ENCODE results near the gene DPY30. TPM values are rescaled to one million over a fixed set of nuclear protein-coding genes. Genes with fewer than 3 reads are reported as not detected.
"Not testable (repeated sequence)": the region's sequence is repeated elsewhere in the genome, so short reads cannot be mapped to it uniquely, and the experiment has no call there.

Gene DPY30
- total RNA-seq, 1 donor from 2014 or later, result 49.4 TPM

DNA sequence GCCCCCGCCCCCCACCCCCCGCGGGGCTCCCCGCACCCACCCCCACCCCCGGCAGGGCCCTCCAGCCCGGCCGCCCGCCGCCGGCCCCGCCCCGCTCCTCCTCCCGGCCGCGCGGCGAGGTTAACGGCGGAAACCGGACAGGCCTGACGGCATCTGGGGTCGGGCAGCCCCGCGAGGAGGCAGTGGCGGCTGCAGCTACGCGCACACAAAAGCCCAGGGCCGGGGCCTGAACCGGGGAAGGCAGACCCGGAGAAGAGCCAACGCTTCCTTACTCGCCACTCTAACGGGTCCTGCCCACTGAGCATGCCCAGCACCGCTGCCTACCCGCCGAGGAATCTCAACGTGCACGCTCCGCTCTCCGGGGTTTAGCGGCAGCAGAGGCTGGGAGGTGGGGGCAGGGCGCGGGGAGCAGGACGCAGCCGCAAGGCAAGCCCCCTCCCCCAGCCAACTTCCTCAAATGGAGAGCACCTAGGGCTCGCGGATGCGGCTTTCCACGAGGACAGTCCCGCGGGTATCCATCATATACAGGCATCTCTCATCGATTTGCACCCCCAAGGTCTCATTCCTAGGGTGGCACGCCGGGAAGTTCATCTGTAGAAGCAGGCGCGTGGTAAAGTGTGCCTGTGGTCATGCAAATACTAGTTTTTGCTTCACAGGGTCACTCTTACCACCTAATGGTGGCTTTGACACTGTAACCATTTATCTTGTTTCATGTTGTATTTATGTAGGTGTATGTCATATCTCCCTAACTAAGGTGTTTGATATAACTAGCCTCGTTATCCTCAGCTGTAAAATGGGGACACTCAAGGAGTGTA is 28.7 kb downstream of the DPY30 start, which contains the start of gene MEMO1:
Gene MEMO1 (minus strand): TSS at position 339 of the 815 bp plus-strand sequence. CDS start 761 bp downstream, outside the sequence.
- DNase-seq (ENCODE audit: low spot score in 2 of 2), result peak; percentile 76 to 96
- TF ChIP-seq, protein P1, sequence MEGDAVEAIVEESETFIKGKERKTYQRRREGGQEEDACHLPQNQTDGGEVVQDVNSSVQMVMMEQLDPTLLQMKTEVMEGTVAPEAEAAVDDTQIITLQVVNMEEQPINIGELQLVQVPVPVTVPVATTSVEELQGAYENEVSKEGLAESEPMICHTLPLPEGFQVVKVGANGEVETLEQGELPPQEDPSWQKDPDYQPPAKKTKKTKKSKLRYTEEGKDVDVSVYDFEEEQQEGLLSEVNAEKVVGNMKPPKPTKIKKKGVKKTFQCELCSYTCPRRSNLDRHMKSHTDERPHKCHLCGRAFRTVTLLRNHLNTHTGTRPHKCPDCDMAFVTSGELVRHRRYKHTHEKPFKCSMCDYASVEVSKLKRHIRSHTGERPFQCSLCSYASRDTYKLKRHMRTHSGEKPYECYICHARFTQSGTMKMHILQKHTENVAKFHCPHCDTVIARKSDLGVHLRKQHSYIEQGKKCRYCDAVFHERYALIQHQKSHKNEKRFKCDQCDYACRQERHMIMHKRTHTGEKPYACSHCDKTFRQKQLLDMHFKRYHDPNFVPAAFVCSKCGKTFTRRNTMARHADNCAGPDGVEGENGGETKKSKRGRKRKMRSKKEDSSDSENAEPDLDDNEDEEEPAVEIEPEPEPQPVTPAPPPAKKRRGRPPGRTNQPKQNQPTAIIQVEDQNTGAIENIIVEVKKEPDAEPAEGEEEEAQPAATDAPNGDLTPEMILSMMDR (IDR thresholded peaks at IDR 0.05), result peak in 1 of 3 experiments; percentile 9
- Histone ChIP-seq H3K27me3 (no peaks in the 10 kb centered on the region), H3K4me3 (peak within 1 kb of the TSS; percentile 70 to 89), H3K36me3 (peaks cover 0 to 3% of the 10 kb centered on the region in 2 donors), H3K9me3 (no peaks in the 10 kb centered on the region), H3K4me1 (peaks cover 3 to 23% of the 10 kb centered on the region in 2 donors), H3K27ac (peak within 1 kb of the TSS; percentile 86 to 98)
- intact Hi-C loops (cut with DNase I), result loop anchor here (1.0 to 2.0 kb wide), 3 partner anchors 28 to 154 kb away; partner anchors contain the start of genes DPY30, SLC30A6 and SPAST

DNA sequence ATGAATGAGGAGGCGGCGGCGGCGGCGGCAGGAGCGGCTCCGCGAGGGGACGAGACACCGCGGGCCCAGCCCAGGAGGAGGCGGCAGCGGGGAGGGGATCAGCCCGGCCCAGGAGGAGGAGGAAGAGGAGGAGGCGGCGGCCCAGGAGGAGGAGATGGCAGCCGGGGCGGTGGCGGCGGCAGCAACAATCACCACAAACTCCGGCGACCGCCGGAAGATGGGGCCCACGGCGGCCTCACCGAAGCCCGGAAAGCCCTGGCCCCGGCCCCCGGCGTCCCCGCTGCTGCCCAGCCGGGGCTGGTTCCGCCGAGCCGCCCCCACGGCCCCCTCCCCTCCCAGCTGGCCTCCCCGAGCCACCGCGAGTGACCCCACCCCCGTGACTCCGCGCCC is 29.3 kb downstream of the DPY30 start:
- peak overlapping the region; percentile 86 to 98 for H3K27ac ChIP-seq
- peak in 1 of 2 donors; percentile 75 for DNase-seq (ENCODE audit: low spot score in 2 of 2)
- not testable (repeated sequence) for H3K36me3 ChIP-seq, H3K27me3 ChIP-seq, H3K9me3 ChIP-seq
- peaks cover 3 to 23% of the 10 kb centered on the region in 2 donors for H3K4me1 ChIP-seq
- peak overlapping the region; percentile 70 to 89 for H3K4me3 ChIP-seq
- intact Hi-C loops (cut with DNase I), result loop anchor here (2.0 kb wide), 2 partner anchors 29 to 155 kb away; partner anchors contain the start of genes DPY30 and SLC30A6

DNA sequence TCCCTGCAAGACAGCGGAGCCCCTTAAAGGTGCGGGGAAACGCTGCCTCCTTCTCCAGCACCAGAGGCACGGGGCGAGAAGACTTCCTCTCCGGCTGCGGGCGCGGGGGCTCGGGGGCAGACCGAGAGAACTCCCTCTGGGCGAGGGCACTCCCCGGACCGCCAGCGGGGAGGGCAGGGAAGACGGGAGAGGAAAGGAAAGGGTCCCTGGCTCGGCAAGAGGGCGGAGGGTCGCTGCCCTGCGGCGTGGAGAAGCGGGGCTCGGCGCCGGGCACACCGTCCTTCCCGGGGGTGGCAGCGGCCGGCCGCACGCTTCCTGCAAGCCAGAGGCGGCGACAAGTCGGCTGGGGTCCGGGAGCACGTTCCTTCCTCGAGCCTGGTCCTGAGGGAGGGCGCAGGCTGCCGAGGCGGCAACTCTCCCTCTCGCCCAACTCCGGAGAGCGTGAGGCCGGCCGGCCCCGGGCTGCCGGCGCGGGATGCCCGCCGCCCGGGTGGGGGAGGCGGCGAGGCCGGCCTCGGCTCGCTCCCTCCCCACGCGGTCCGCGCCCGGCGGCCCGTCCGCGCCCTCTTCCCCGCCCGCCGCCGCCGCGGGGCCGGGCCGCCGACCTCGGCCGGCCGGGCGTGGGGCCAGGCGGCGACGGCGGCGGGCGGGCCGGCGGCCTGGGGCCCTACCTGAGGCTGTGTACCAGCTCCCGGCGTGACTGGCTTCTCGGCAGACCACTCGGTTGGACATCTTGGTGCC is 29.9 kb downstream of the DPY30 start:
- Histone ChIP-seq H3K4me1 (peaks cover 3 to 23% of the 10 kb centered on the region in 2 donors), H3K4me3 (peak overlapping the region; percentile 70 to 89), H3K36me3 (peaks cover 0 to 3% of the 10 kb centered on the region in 2 donors), H3K27ac (peak overlapping the region; percentile 86 to 98), H3K27me3 (no peaks in the 10 kb centered on the region), H3K9me3 (no peaks in the 10 kb centered on the region)
- intact Hi-C loops (cut with DNase I), result loop anchor here (2.0 kb wide), 2 partner anchors 29 to 155 kb away; partner anchors contain the start of genes DPY30 and SLC30A6
- TF ChIP-seq, protein P1 (IDR thresholded peaks at IDR 0.05), result no peak
- DNase-seq (ENCODE audit: low spot score in 2 of 2), result peak in 1 of 2 donors; percentile 68

DNA sequence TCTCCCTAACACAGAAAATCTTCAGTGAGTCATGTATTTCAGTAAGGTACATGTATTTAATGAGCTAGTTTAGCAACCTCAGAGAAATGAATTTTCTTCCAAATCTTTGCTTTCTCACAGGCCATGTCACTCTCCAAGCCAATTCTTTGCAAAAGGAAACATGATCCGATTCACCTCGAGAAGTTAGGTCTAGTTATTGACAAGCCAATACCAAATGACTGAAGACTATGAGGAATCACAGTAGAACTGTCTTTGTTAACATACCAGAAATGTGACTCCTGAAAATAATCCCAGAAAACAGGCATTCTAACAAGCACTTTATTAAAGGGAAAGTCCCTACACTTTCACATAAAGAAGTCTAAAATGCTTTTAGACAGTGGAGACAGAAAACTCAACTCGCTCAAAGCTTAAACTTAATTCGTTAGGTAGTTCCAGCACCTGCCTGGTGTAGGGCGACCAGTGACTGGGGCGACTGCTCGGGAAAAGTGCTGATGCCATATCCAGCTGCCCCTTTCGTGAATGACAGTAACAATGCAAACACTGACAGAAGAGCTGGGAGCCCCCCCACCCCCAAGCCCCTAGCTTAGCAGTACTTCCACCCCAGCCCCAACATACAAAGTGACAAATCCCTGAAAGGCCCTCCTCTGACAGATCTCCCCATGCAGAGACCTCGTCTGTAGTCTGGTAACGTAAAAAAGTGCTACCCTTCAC is 30.6 kb downstream of the DPY30 start:
- Histone ChIP-seq H3K27me3 (no peaks in the 10 kb centered on the region), H3K4me1 (peaks cover 3 to 23% of the 10 kb centered on the region in 2 donors), H3K27ac (peak overlapping the region; percentile 83 to 98), H3K4me3 (peak overlapping the region; percentile 70 to 89), H3K9me3 (no peaks in the 10 kb centered on the region), H3K36me3 (no peaks in the 10 kb centered on the region)
- intact Hi-C loops (cut with DNase I), result no loop called here
- TF ChIP-seq, protein P1 (IDR thresholded peaks at IDR 0.05), result no peak
- no peak for DNase-seq (ENCODE audit: low spot score in 2 of 2)

DNA sequence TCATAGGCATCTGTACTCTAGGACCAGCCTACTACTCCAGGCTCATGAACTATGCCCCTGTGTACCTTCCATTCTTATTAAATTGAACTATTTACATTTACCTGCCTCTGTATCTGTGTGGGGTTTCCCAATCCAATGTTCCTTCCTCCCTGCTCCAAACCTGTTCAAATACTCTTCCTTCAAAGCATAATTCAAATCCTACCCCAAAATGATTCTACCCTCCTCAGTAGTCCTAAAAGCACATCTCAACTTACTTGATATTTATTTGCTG is 32.5 kb downstream of the DPY30 start:
- intact Hi-C loops (cut with DNase I), result no loop called here
- H3K9me3 ChIP-seq, result no peaks in the 10 kb centered on the region
- TF ChIP-seq, protein P1 (IDR thresholded peaks at IDR 0.05), result no peak
- no peaks in the 10 kb centered on the region for H3K36me3 ChIP-seq
- no peak for DNase-seq (ENCODE audit: low spot score in 2 of 2)
- peaks cover 3 to 23% of the 10 kb centered on the region in 2 donors for H3K4me1 ChIP-seq
- no peak overlapping the region for H3K4me3 ChIP-seq
- no peaks in the 10 kb centered on the region for H3K27me3 ChIP-seq
- H3K27ac ChIP-seq, result no peak overlapping the region

Data from ascending aorta (tissue), 2 donors.